Measurements from ENCODE around the gene ASIC2. TPM values are rescaled to one million over a fixed set of nuclear protein-coding genes. Genes with fewer than 3 reads are reported as not detected.

The ASIC2 gene
- total RNA-seq, 2 experiments from 2014 or later = not detected

- ChIA-PET CTCF (no interaction called here), POLR2A (no interaction called here)
- Mint-ChIP-seq H3K36me3 (ENCODE audit: low read depth) (no peaks in the 10 kb centered on the region), H3K4me3 (no peak overlapping the region), H3K9me3 (no peaks in the 10 kb centered on the region), H3K27ac (no peak overlapping the region), H3K27me3 (no peaks in the 10 kb centered on the region), H3K4me1 (no peaks in the 10 kb centered on the region)
- no peak for DNase-seq
These were observed 32.5 kb downstream of the ASIC2 start for GRCh38 chr17:33260638-33261037.

DNA sequence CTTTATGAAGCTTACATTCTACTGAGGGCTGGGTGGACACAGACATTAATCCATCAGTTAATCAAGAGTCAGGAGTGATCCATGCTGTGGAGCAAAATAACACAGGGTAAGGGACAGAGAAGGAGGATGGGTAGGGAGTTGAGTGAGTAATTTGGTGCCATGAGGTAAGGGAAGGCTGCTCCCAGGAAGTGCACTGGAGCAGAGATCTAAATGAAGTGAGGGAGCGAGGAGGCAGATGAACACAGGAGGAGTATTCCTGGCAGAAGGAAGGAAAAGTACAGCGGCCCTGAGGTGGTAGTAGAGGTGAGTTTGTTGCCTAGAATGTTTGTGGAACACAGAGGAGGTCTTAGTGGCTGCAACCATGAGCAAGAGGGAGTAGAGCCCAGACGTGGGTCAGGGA lies 34.8 kb downstream of the ASIC2 start:
- Mint-ChIP-seq H3K36me3 (ENCODE audit: low read depth) (no peaks in the 10 kb centered on the region), H3K9me3 (no peaks in the 10 kb centered on the region), H3K27me3 (no peaks in the 10 kb centered on the region), H3K4me1 (no peaks in the 10 kb centered on the region), H3K27ac (no peak overlapping the region), H3K4me3 (no peak overlapping the region)
- ChIA-PET POLR2A (no interaction called here), CTCF (no interaction called here)
- no peak for DNase-seq

DNA sequence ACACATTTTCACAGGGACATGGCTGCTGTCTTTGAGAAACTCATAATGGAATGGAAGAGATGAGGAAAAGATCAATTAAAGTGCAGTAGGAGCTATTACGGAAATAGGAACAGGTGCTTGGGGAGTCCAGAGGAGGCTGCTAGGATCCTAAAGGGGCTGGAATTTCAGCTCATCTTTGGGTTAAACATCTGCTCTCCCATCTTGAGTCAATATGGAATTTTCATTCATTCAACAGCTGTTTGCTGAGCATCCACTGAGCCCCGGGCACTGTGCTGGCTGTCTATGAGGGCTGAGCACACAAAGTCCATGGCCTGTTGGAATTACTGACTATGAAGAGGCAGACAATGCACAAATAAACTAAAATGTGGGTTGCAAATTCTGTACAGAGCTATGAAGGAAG lies 47.9 kb downstream of the ASIC2 start:
- ChIA-PET CTCF (no interaction called here), POLR2A (no interaction called here)
- Mint-ChIP-seq H3K4me1 (no peaks in the 10 kb centered on the region), H3K4me3 (no peak overlapping the region), H3K27me3 (no peaks in the 10 kb centered on the region), H3K27ac (no peak overlapping the region), H3K9me3 (no peaks in the 10 kb centered on the region), H3K36me3 (ENCODE audit: low read depth) (no peaks in the 10 kb centered on the region)
- DNase-seq = no peak

- no peaks in the 10 kb centered on the region for H3K27me3 Mint-ChIP-seq
- no peaks in the 10 kb centered on the region for H3K9me3 Mint-ChIP-seq
- no peaks in the 10 kb centered on the region for H3K4me1 Mint-ChIP-seq
- H3K27ac Mint-ChIP-seq = no peak overlapping the region
- POLR2A ChIA-PET = no interaction called here
- no peaks in the 10 kb centered on the region for H3K36me3 Mint-ChIP-seq (ENCODE audit: low read depth)
- CTCF ChIA-PET = no interaction called here
- DNase-seq = no peak
- no peak overlapping the region for H3K4me3 Mint-ChIP-seq
These were observed 49.4 kb downstream of the ASIC2 start for GRCh38 chr17:33243732-33244131.

DNA sequence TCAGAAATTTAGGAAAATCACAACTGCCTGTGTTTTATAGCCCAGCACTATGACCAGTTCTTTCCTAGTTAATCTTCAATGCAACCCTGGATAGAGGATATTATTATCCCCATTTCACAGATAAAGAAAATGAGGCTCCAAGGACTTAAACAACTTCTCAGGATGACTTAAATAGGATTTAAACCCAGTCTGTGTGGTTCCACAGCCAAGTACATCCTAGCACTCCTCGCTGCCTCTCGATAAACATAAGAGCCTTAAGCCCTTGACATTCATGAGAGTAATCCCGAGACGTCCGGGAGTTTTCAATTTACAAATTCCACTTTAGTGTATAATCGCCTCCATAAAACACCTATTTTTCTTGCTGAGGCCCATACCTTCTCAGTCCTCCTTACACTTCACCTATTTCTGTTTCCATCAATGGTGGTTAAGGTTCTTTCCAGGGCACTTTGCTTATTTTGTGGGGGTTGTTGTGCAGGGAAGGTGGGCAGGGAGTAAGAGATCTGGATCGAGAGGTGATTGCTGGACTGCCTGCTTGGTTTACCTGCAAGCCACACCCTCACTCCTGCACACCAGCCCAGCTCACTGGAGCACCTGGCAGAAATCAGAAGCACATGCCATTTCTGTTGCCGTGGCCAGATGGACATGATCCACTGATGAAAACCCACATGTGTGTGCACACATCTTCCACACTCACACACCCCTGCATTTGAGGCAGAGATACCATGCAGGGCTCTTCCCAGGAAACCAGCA lies 50.5 kb downstream of the ASIC2 start:
- CTCF ChIA-PET = no interaction called here
- POLR2A ChIA-PET = no interaction called here
- Mint-ChIP-seq H3K27ac (no peak overlapping the region), H3K4me1 (no peaks in the 10 kb centered on the region), H3K36me3 (ENCODE audit: low read depth) (no peaks in the 10 kb centered on the region), H3K4me3 (no peak overlapping the region), H3K9me3 (no peaks in the 10 kb centered on the region), H3K27me3 (no peaks in the 10 kb centered on the region)
- no peak for DNase-seq

DNA sequence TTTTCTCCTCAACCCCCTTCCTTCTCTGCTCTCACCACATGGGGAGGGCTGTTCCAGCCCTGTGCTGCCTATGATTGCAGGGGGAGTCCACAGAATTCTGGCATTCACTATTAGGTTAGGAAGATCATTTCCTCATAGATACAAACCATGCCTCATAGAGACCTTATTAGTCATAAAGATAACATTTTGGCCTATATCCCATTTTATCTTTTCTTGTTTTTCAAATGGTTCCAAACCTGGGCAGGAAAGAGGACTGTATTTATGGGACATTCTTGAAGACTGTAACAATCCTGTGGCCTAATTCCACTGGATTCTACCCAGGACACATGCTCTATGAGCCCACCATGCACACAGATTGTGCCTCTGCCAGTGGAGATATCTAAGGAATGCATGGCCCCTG lies 51.7 kb downstream of the ASIC2 start:
- H3K9me3 Mint-ChIP-seq = no peaks in the 10 kb centered on the region
- no peak for DNase-seq
- no peaks in the 10 kb centered on the region for H3K27me3 Mint-ChIP-seq
- no peak overlapping the region for H3K27ac Mint-ChIP-seq
- POLR2A ChIA-PET = no interaction called here
- CTCF ChIA-PET = no interaction called here
- no peaks in the 10 kb centered on the region for H3K36me3 Mint-ChIP-seq (ENCODE audit: low read depth)
- H3K4me3 Mint-ChIP-seq = no peak overlapping the region
- H3K4me1 Mint-ChIP-seq = no peaks in the 10 kb centered on the region

DNA sequence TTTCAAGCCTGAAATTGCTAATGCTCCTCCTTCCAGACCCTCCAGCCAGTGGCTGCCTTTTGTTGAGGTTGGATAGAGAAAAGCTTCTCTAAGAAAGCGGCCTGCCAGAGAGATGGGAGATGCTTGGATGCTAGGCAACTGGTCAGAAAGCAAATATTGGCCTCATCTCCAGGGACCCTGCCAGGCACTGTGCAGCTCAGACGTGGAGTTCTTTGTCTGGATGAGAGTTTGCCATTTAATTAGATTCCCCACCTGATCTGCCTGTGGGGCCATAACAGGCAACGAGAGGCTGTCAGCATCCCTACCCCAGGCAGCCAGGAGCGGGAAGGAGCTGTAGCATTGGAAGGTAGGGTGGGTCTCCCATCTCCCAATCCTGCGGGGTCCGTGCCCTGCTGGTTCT lies 52.7 kb downstream of the ASIC2 start:
- no peaks in the 10 kb centered on the region for H3K27me3 Mint-ChIP-seq
- no peaks in the 10 kb centered on the region for H3K4me1 Mint-ChIP-seq
- H3K27ac Mint-ChIP-seq = no peak overlapping the region
- H3K9me3 Mint-ChIP-seq = no peaks in the 10 kb centered on the region
- ChIA-PET POLR2A (no interaction called here), CTCF (interaction anchor here (0.6 kb wide), 1 partner anchor 782 kb away, joined by 3 read pairs; no protein-coding TSS in a partner anchor)
- no peak for DNase-seq
- no peaks in the 10 kb centered on the region for H3K36me3 Mint-ChIP-seq (ENCODE audit: low read depth)
- no peak overlapping the region for H3K4me3 Mint-ChIP-seq

DNA sequence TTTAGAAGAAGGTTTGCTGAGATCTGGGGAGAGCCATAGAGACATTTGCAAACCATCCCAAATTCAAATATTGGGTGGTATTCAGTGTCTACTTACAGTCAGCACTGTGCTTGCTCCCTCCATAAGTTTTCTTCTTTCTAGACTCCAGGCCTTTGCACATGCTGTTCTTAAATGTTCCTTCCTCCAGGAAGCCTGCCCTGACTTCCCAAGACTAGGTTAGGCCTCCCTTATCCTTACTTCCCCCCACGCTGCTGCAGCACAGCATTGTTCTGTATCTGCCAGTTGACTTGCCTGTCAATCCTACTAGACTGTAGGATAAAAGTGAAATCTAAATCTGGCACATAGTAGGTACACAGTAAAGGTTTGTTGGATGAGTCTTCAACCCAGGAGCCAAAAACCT lies 53.4 kb downstream of the ASIC2 start:
- Mint-ChIP-seq H3K36me3 (ENCODE audit: low read depth) (no peaks in the 10 kb centered on the region), H3K9me3 (no peaks in the 10 kb centered on the region), H3K4me3 (no peak overlapping the region), H3K27ac (no peak overlapping the region), H3K27me3 (no peaks in the 10 kb centered on the region), H3K4me1 (no peaks in the 10 kb centered on the region)
- ChIA-PET POLR2A (no interaction called here), CTCF (no interaction called here)
- no peak for DNase-seq

DNA sequence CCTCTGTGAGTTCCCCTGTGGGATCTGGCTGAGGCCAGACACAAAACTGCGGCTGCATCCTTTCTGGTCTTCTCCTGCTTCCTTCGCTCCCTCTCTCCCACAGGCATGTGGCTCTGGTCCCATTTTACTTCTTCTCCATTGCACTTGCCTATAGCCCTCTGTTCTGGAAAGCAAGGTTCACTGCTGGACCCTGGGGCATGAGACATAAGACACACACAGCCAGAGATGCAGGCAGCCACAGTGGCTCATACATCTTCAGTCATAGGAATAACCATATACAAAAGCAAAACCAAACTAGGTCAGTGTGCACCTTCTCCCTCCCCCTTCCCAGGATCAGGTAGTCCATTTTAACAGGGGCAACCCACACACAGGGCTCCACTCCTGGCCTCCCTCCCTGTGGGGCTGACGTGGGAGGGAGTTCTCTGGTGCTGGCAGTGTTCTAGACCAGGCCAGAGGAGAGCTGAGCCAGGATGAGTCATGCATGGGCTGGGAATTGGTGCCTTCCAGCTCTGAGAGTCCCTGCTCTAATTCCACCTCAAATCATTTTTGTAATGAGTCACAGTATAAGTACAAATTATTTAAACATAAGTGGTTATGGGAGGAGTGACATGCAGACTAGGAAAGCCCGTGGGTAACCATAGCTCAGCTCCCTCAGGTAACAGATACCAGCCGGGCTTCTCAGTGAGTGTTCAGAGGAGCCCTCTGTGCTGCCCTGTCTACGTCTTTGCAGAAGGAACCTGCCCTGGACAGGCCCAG lies 58.0 kb downstream of the ASIC2 start:
- no peaks in the 10 kb centered on the region for H3K36me3 Mint-ChIP-seq (ENCODE audit: low read depth)
- no peak overlapping the region for H3K27ac Mint-ChIP-seq
- no peaks in the 10 kb centered on the region for H3K9me3 Mint-ChIP-seq
- no peaks in the 10 kb centered on the region for H3K27me3 Mint-ChIP-seq
- ChIA-PET POLR2A (no interaction called here), CTCF (interaction anchor here (1.2 kb wide), 1 partner anchor 183 kb away, joined by 3 read pairs; no protein-coding TSS in a partner anchor)
- H3K4me3 Mint-ChIP-seq = no peak overlapping the region
- H3K4me1 Mint-ChIP-seq = no peaks in the 10 kb centered on the region
- DNase-seq = no peak

GRCh38 chr17:33234233-33234632 lies 58.9 kb downstream of the ASIC2 start:
- DNase-seq = no peak
- Mint-ChIP-seq H3K4me1 (no peaks in the 10 kb centered on the region), H3K4me3 (no peak overlapping the region), H3K27ac (no peak overlapping the region), H3K36me3 (ENCODE audit: low read depth) (no peaks in the 10 kb centered on the region), H3K27me3 (no peaks in the 10 kb centered on the region), H3K9me3 (no peaks in the 10 kb centered on the region)
- CTCF ChIA-PET = no interaction called here
- POLR2A ChIA-PET = no interaction called here

- Mint-ChIP-seq H3K36me3 (ENCODE audit: low read depth) (no peaks in the 10 kb centered on the region), H3K4me1 (no peaks in the 10 kb centered on the region), H3K4me3 (no peak overlapping the region), H3K9me3 (no peaks in the 10 kb centered on the region), H3K27me3 (no peaks in the 10 kb centered on the region), H3K27ac (no peak overlapping the region)
- no peak for DNase-seq
- POLR2A ChIA-PET = no interaction called here
- CTCF ChIA-PET = no interaction called here
These were observed 59.3 kb downstream of the ASIC2 start for GRCh38 chr17:33233811-33234177.

- no peaks in the 10 kb centered on the region for H3K36me3 Mint-ChIP-seq (ENCODE audit: low read depth)
- no peak overlapping the region for H3K27ac Mint-ChIP-seq
- CTCF ChIA-PET = interaction anchor here (0.6 kb wide), 1 partner anchor 1273 kb away, joined by 4 read pairs; no protein-coding TSS in a partner anchor
- no peaks in the 10 kb centered on the region for H3K9me3 Mint-ChIP-seq
- POLR2A ChIA-PET = no interaction called here
- no peaks in the 10 kb centered on the region for H3K4me1 Mint-ChIP-seq
- H3K4me3 Mint-ChIP-seq = no peak overlapping the region
- DNase-seq = no peak
- no peaks in the 10 kb centered on the region for H3K27me3 Mint-ChIP-seq
These were observed 63.6 kb downstream of the ASIC2 start for GRCh38 chr17:33229499-33229898.

DNA sequence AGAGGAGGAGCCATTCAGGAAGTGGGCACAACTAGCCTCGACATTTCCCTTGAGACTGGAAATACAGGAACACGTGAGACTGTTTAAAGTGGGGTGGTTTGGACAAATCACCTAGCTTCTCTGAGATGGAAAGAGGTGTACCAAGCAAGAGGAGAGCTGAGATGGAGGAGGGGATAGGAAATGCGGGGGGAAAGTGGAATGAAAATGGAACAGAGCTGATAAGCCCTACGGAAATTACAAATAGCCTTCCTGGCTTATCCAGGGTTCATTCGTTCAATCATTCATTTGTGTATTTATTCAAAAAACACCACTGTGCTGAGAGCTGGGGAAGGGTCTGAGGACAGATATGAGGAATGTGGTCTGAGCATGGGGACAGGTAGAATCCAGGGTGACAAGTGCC lies 64.1 kb downstream of the ASIC2 start:
- no peak overlapping the region for H3K4me3 Mint-ChIP-seq
- no peaks in the 10 kb centered on the region for H3K27me3 Mint-ChIP-seq
- no peak overlapping the region for H3K27ac Mint-ChIP-seq
- H3K9me3 Mint-ChIP-seq = no peaks in the 10 kb centered on the region
- ChIA-PET CTCF (interaction anchor here (0.6 kb wide), 1 partner anchor 1272 kb away, joined by 4 read pairs; no protein-coding TSS in a partner anchor), POLR2A (no interaction called here)
- no peaks in the 10 kb centered on the region for H3K36me3 Mint-ChIP-seq (ENCODE audit: low read depth)
- no peaks in the 10 kb centered on the region for H3K4me1 Mint-ChIP-seq
- DNase-seq = no peak

- CTCF ChIA-PET = no interaction called here
- no peaks in the 10 kb centered on the region for H3K9me3 Mint-ChIP-seq
- no peak overlapping the region for H3K27ac Mint-ChIP-seq
- POLR2A ChIA-PET = no interaction called here
- no peak overlapping the region for H3K4me3 Mint-ChIP-seq
- no peaks in the 10 kb centered on the region for H3K27me3 Mint-ChIP-seq
- DNase-seq = no peak
- no peaks in the 10 kb centered on the region for H3K4me1 Mint-ChIP-seq
- no peaks in the 10 kb centered on the region for H3K36me3 Mint-ChIP-seq (ENCODE audit: low read depth)
These were observed 64.5 kb downstream of the ASIC2 start for GRCh38 chr17:33228548-33228947.
